IMR-90 (cell line): ENCODE measurements around the gene ZNF555. TPM values are rescaled to one million over a fixed set of nuclear protein-coding genes. Genes with fewer than 3 reads are reported as not detected.

Experiments used
- ATAC-seq: fragments of 200-7000 bp; cut with Tn5 transposase; 2 replicates; pipeline ENCODE4 v1.9.1; 2020; ENCODE audit warnings: low read depth, mild to moderate bottlenecking, moderate library complexity
- BruUV-seq: library from RNA; stranded (reverse); fragments of 400-500 nt; replicated peaks from 2 replicates; lab custom pipeline; 2021; lab: Mats Ljungman, UMichigan
- CTCF ChIA-PET: fragments of 300-600 bp; formaldehyde crosslinking; extraction: SDS; loops from one replicate; lab custom pipeline; 2021; ENCODE audit warnings: antibody characterized with exemption; lab: Yijun Ruan, JAX
- POLR2A ChIA-PET: fragments of 300-600 bp; sonication (Branson Sonifier 250); formaldehyde crosslinking; loops from one replicate; lab custom pipeline; 2022; ENCODE audit warnings: antibody characterized with exemption; ENCODE audit not compliant: unreplicated experiment; lab: Charles Lee
- DNase-seq: peaks from one replicate; pipeline ENCODE4 v3.0.0; 2013
- H2AFZ ChIP-seq: replicated peaks from 2 replicates; pipeline ENCODE3; 2013; ENCODE audit warnings: low read length, mild to moderate bottlenecking; ENCODE audit not compliant: poor library complexity
- H2AK5ac ChIP-seq: 2 replicates; pipeline ENCODE4 v1.6.1; 2013; ENCODE audit warnings: low read depth, low read length, inconsistent platforms
- H2AK9ac ChIP-seq: replicated peaks from 2 replicates; pipeline ENCODE3; 2013; ENCODE audit warnings: mild to moderate bottlenecking, low read depth, low read length, moderate library complexity; ENCODE audit not compliant: poor library complexity
- H2BK120ac ChIP-seq: 2 replicates; pipeline ENCODE4 v1.6.1; 2013; ENCODE audit warnings: low read depth, low read length, inconsistent platforms
- H2BK15ac ChIP-seq: 3 replicates; pipeline ENCODE4 v1.6.1; 2013; ENCODE audit warnings: low read depth, low read length, inconsistent platforms
- H2BK20ac ChIP-seq: 2 replicates; pipeline ENCODE4 v1.6.1; 2013; ENCODE audit warnings: low read depth, mild to moderate bottlenecking, inconsistent platforms, low read length, moderate library complexity
- H2BK5ac ChIP-seq: 2 replicates; pipeline ENCODE4 v1.6.1; 2013; ENCODE audit warnings: mild to moderate bottlenecking, low read depth, low read length, inconsistent platforms; ENCODE audit not compliant: poor library complexity, severe bottlenecking
- H3K14ac ChIP-seq: replicated peaks from 2 replicates; pipeline ENCODE4 v1.6.1; 2013; ENCODE audit warnings: low read depth, low read length, inconsistent platforms
- H3K18ac ChIP-seq: 2 replicates; pipeline ENCODE4 v1.6.1; 2013; ENCODE audit warnings: low read depth, low read length, control low read depth
- H3K23ac ChIP-seq: 2 replicates; pipeline ENCODE4 v1.6.1; 2013; ENCODE audit warnings: low read depth, low read length, inconsistent platforms
- H3K27ac ChIP-seq: 2 replicates; pipeline ENCODE4 v1.5.1; 2013; ENCODE audit warnings: mild to moderate bottlenecking, control low read depth, low read length; ENCODE audit not compliant: insufficient read depth
- H3K27me3 ChIP-seq: 2 replicates; pipeline ENCODE4 v1.6.1; 2013; ENCODE audit warnings: low read length; ENCODE audit not compliant: control insufficient read depth, insufficient read depth
- H3K36me3 ChIP-seq: 2 replicates; pipeline ENCODE4 v1.6.1; 2013; ENCODE audit warnings: low read length, mixed read lengths; ENCODE audit not compliant: control insufficient read depth, insufficient read depth
- H3K4ac ChIP-seq: 2 replicates; pipeline ENCODE4 v1.6.1; 2013; ENCODE audit warnings: low read depth, low read length, inconsistent platforms
- H3K4me1 ChIP-seq: 2 replicates; pipeline ENCODE4 v1.6.1; 2013; ENCODE audit warnings: low read length, mixed read lengths; ENCODE audit not compliant: control insufficient read depth, insufficient read depth
- H3K4me2 ChIP-seq: 2 replicates; pipeline ENCODE4 v1.6.1; 2013; ENCODE audit warnings: low read depth, mild to moderate bottlenecking, control low read depth, low read length, moderate library complexity
- H3K4me3 ChIP-seq: 2 replicates; pipeline ENCODE4 v1.5.1; 2013; ENCODE audit warnings: low read depth, mild to moderate bottlenecking, control low read depth, low read length, moderate library complexity; ENCODE audit not compliant: insufficient read depth
- H3K56ac ChIP-seq: 2 replicates; pipeline ENCODE4 v1.6.1; 2013; ENCODE audit warnings: low read length, inconsistent platforms; ENCODE audit not compliant: insufficient read depth; ENCODE audit errors: extremely low read depth
- H3K79me1 ChIP-seq, 2 experiments: 2 replicates each; pipeline ENCODE4 v1.6.1; 2013; ENCODE audit warnings: low read length in 2 of 2, inconsistent platforms in 1 of 2, low read depth in 1 of 2
- H3K9ac ChIP-seq: 2 replicates; pipeline ENCODE4 v1.6.1; 2013; ENCODE audit warnings: low read depth, low read length, control low read depth
- H3K9me1 ChIP-seq: 2 replicates; pipeline ENCODE4 v1.6.1; 2013; ENCODE audit warnings: low read length, inconsistent platforms; ENCODE audit not compliant: insufficient read depth
- H3K9me3 ChIP-seq: 2 replicates; pipeline ENCODE4 v1.6.1; 2013; ENCODE audit warnings: low read length; ENCODE audit not compliant: control insufficient read depth, insufficient read depth
- H4K20me1 ChIP-seq: 2 replicates; pipeline ENCODE4 v1.6.1; 2013; ENCODE audit warnings: low read length, inconsistent platforms; ENCODE audit not compliant: insufficient read depth
- H4K5ac ChIP-seq: 2 replicates; pipeline ENCODE4 v1.6.1; 2013; ENCODE audit warnings: mild to moderate bottlenecking, low read depth, low read length, control low read depth
- H4K8ac ChIP-seq, 2 experiments: 2 replicates each; pipeline ENCODE4 v1.6.1; 2013; ENCODE audit warnings: low read depth in 2 of 2, low read length in 2 of 2, control low read depth in 1 of 2, inconsistent platforms in 1 of 2
- H4K91ac ChIP-seq: 2 replicates; pipeline ENCODE4 v1.6.1; 2013; ENCODE audit warnings: low read depth, low read length, inconsistent platforms; ENCODE audit not compliant: insufficient read depth
- CTCF ChIP-seq: conservative IDR thresholded peaks from 2 replicates; pipeline ENCODE4 v1.5.1; 2012; ENCODE audit warnings: mild to moderate bottlenecking, low read depth, low read length, improper control_type of control experiment
- MAFK ChIP-seq: IDR thresholded peaks from 2 replicates; pipeline ENCODE4 v1.6.1; 2012; ENCODE audit warnings: low read depth, low read length, improper control_type of control experiment
- MXI1 ChIP-seq: IDR thresholded peaks from 2 replicates; pipeline ENCODE4 v1.6.1; 2012; ENCODE audit warnings: low read depth, mild to moderate bottlenecking, low read length, moderate library complexity, borderline replicate concordance
- POLR2A ChIP-seq: IDR thresholded peaks from 2 replicates; pipeline ENCODE4 v1.6.1; 2012; ENCODE audit warnings: mild to moderate bottlenecking, low read depth, low read length
- RAD21 ChIP-seq: IDR thresholded peaks from 2 replicates; pipeline ENCODE4 v1.6.1; 2012; ENCODE audit warnings: low read length, improper control_type of control experiment
- WGBS, 2 experiments: methylation state at CpG; one replicate each; pipeline versions ENCODE4 v1.1.5 to v1.1.7; 2013; ENCODE audit warnings: missing lambda C conversion rate in 2 of 2; ENCODE audit not compliant: insufficient read length in 1 of 2; ENCODE audit errors: extremely low coverage in 2 of 2; 5-methylcytosine and 5-hydroxymethylcytosine counted together
- dilution Hi-C: fragments of 300-500 bp; cut with HindIII; formaldehyde crosslinking; loops from one replicate; pipeline ENCODE4 v1.14.3; 2018; ENCODE audit warnings: low sequenced_read_pairs; ENCODE audit not compliant: unreplicated experiment
- in situ Hi-C: fragments of 300-500 bp; cut with MboI; formaldehyde crosslinking; loops from 3 replicates; pipeline ENCODE4 v1.14.3; 2019; ENCODE audit warnings: low sequenced_read_pairs, inconsistent platforms, mixed read lengths
- intact Hi-C: fragments of 100-400 bp; cut with micrococcal nuclease; formaldehyde crosslinking; loops from 2 replicates; pipeline ENCODE4 v1.10.0; 2022
- polyA plus RNA-seq, 3 experiments: library from polyadenylated mRNA; depleted of rRNA; stranded (reverse); fragments of >200 nt; gene quantifications; 2 replicates each; pipeline ENCODE4 v1.2.3, GENCODE V29; 2012; ENCODE audit warnings: low replicate concordance in 1 of 3
- total RNA-seq: library from RNA; depleted of rRNA; stranded (reverse); fragments of >200 nt; gene quantifications from 2 replicates; pipeline ENCODE4 v1.2.3, GENCODE V29; 2012

The ZNF555 gene
- total and polyA plus RNA-seq, 2 of the 4 experiments (the other 2 are of a cell fraction) = 2.8 to 9.7 TPM

- no peak overlapping the region for H3K56ac ChIP-seq
- no peak overlapping the region for H2BK5ac ChIP-seq
- no peak overlapping the region for H3K27ac ChIP-seq
- H3K9me3 ChIP-seq = no peaks in the 10 kb centered on the region
- no peaks in the 10 kb centered on the region for H3K27me3 ChIP-seq
- no peak overlapping the region for H3K4ac ChIP-seq
- TF ChIP-seq MXI1 (no peak), POLR2A (no peak), RAD21 (no peak), CTCF (no peak), MAFK (no peak)
- H4K20me1 ChIP-seq = no peaks in the 10 kb centered on the region; the same call in 1 of the 2 replicates
- no peak overlapping the region for H2BK20ac ChIP-seq
- H2AK9ac ChIP-seq = no peak overlapping the region
- no peak overlapping the region for H3K9ac ChIP-seq
- ATAC-seq (no peak), DNase-seq (no peak)
- H3K36me3 ChIP-seq = peaks cover 49% of the 10 kb centered on the region
- no peak overlapping the region for H3K18ac ChIP-seq
- H4K91ac ChIP-seq = no peak overlapping the region
- H2AK5ac ChIP-seq = no peak overlapping the region
- H3K14ac ChIP-seq = no peak overlapping the region
- no peak overlapping the region for H3K4me3 ChIP-seq
- in situ Hi-C loops (no loop called here), intact Hi-C loops (no loop called here), dilution Hi-C loops (no loop called here)
- no peaks in the 10 kb centered on the region for H3K9me1 ChIP-seq
- no peaks in the 10 kb centered on the region; a peak in 1 of 4 replicates for H3K79me1 ChIP-seq
- no peak overlapping the region for H2BK120ac ChIP-seq
- no peak overlapping the region for H4K8ac ChIP-seq
- CTCF ChIA-PET = interaction anchor here (1.4 kb wide), 1 partner anchor 9 kb away, joined by 3 read pairs; the partner anchor contains the start of gene ZNF554
- no peak overlapping the region for H2AFZ ChIP-seq
- 98% methylated on average over 11 of the region's 58 CpGs; no CpG with 5 or more reads in 1 of the 2 experiments for WGBS, 2 experiments
- no peaks in the 10 kb centered on the region for H3K4me1 ChIP-seq
- no peak overlapping the region for H4K5ac ChIP-seq
- POLR2A ChIA-PET = no interaction called here
- H3K23ac ChIP-seq = no peak overlapping the region
- H3K4me2 ChIP-seq = no peak overlapping the region
- no TSS peak for BruUV-seq
- no peak overlapping the region for H2BK15ac ChIP-seq
Measured at GRCh38 chr19:2810141-2811091, 30.9 kb upstream of the ZNF555 start.
